ENCODE results near the gene CSGALNACT2.

- TF ChIP-seq CTCF (IDR thresholded peaks at IDR 0.05) (no peak), POLR2A (IDR thresholded peaks at IDR 0.05) (no peak)
These were observed 38.3 kb upstream of the CSGALNACT2 start for GRCh38 chr10:43099928-43100327.

Data from adrenal gland (tissue), 5 donors.